Cerebellar nuclear complex (tissue), 1 donor: ENCODE measurements around the gene BTBD18.
A peak's percentile ranks its signal among the peaks of the same experiment; 100 is the strongest.

Experiments used
- DNase-seq, 2 experiments: peaks; one replicate each; lab custom pipeline; 2025; lab: John Stamatoyannopoulos, UW

Gene BTBD18

DNA sequence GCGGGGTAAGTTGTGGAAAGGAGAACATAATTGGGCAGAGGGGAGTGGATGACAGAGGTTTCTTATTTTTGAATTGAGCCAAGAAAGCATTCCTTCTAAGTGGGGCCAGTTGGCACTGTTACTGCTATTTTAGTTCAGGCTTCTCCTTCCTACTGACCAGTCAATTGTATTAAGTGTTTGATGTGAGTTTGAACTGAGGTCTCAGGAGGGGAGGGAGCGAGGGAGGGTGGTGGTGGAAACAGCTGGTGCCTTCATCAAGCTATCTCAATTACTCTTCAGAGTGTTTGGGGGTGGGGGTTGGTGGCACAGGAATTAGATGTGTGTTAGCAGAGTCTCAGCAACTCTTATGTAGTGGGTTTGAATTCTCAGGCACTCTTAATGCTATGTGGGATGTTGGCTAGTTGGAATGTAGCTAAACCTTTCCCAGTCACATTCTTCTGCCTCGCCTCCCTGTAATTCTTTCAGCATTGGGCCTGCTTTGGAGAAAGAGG lies 24.5 kb upstream of the BTBD18 start:
- DNase-seq, result no peak

DNA sequence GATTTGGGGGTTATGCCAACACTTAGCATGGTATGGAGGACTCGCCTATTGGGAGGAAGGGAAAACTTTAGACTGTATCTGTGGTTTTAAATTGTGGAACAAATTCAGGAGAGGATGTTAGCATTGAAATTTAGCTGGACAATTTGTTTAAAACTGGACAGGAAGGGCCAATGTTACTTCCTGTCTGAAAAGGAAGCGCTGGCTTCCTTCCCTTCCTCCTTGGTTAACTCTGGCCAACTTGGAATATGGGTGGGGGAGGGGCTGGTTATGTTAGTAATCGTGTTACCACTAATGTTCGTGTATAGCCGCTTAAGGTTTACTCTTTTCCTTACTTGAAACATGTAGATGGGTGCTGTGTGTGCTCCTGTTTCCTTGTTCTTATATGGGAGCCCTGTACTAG lies 23.9 kb upstream of the BTBD18 start:
- no peak for DNase-seq

DNA sequence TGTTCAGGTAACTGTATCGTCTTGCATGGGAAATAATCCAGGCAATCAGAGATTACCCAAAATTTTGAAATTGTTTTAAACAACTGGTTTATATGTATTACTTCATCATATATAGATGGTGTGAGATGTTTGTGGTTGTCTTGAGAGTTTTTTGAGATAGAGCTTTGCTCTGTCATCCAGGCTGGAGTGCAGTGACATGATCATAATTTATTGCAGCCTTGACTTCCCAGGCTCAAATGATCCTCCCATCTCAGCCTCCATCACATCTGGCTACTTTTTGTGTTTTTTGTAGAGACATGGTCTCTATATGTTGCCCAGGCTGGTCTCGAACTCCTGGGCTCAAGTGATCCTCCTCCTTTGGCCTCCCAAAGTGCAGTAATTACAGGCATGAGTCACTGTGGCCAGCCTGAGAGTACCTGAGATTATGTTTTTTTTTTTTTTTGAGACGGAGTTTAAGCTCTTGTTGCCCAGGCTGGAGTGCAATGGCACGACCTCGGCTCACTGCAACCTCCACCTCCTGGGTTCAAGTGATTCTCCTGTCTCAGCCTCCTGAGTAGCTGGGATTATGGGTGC lies 21.5 kb upstream of the BTBD18 start:
- DNase-seq, result no peak

DNA sequence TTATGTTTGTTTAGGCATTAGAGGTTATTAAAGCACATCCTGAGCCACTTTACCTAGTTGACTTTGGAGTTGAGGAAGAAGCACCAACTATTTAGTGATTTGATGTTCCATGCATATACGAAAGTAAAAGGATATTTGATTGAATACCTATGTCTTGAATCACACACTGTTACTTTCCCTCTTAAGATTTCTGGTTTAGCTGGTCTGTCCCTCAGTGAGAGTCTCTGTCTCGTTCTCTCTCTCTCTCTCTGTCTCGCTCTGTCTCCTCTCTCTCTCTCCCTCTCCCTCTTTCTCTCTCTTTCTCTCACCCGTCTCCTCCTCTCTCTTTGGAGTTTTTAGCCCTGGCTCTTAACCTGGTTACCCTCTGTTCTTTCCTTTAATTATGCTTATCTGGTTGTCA lies 20.9 kb upstream of the BTBD18 start:
- no peak for DNase-seq

DNA sequence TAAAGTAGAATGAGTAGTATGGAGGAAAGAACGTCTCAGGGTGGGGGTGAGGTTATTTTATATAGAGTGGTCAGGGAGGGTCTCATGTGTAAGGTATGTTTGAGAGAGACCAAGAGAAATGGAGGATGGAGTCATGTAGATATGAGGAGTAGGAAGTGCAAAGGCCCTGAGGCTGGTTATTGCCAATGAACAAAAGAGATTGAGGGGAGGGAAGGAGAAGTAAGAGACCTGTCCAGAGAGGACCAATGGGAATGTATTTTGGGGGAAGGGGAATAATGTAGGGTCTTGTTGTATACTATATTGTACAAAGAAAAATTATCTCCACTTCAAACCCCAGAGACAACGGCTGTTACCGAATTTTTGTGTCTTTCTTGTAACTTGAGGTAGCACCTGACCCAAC lies 19.7 kb upstream of the BTBD18 start:
- DNase-seq, result no peak

DNA sequence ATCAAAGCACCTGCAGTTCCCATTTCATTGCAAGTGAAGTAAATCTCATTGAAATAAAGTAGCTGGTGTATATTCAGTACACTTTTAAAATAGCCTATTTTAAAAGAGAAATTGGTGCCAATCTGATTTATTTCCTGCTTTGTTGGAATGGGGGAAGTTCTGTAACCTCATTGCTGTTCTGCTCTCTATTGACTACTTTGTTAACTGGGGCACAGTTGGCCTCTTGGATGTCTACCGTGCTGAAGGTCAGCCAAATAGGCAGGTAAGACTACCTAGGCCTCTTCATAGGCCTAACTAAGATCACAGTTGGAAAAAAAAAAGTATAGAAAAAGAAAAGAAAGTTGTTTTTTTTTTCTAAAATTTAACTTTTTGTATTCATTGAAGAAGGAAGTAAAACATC lies 19.2 kb upstream of the BTBD18 start:
- DNase-seq, result no peak

DNA sequence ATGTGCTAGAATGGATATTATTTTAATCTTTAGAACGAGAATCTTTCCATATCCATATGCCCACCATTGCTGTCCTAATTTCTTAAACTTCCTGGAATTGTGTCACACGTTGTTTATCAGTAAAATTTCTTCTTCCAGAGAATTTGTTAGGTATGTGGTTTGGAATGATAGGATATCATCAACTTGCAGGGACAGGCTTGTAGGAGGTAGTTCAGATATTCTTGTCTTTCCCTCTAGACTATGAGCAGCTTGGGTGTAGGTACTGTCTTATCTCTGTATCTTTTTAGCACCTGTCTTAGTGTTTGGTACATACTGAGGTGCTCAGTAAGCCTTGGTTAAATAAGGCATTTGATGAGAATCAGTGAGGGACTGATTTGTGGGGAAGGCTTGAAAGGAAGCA lies 13.4 kb upstream of the BTBD18 start:
- no peak for DNase-seq

DNA sequence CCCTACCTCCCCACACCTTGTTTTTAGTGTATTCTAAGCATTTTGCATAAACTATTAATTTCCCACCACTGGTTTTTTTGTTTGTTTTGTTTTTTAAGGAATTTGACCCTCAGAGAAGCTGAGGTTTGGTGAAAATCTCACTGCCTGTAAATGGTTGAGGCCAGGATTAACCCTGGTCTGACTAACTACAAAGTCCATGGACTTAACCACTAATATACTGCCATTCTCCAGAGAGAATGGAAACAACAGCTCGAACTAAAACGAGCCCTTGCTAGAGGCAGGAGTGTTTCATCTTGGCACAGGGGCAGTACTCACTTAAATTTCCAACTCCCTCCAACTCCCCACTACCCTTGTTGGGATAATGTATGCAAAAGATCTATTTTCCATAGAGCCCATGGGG lies 12.9 kb upstream of the BTBD18 start:
- DNase-seq, result no peak

DNA sequence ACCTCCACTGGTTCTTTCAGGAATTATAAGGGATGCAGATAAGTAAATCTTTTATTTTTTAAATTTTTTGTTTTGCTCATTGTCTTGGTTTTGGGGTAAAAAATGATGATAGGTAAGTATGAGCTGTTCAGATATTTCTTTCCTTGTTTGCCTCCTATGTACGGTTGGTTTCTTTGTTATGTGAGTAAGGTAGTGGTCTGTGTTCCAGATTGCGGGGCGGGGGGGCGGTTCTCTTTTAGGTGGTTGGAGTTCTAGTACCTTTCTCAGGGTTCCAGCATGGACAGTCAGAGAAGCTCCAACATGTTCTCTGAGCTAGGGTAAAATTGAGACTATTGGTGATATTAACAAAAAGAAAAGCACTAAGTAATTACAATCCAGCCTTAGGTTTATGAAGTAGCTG lies 12.4 kb upstream of the BTBD18 start:
- DNase-seq, result no peak

DNA sequence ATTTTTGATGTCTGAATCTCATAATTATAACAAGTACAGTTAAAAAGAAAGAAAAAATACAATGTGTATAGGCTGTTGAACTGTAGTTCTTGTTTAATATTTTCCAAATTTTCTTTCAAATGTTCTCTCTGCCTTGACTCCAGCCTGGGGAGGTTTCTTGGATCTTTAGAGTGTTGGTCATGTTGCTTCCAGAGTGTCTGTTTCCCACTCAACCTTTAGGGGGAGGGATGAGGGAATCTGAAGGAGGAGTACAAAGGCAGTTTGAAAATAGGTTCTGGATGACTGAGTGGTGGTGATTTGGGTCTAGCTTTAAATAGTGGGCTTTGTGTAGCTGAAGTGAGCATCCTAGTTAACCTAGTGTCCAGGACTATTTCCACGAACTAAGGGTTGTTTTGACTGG lies 11.9 kb upstream of the BTBD18 start:
- DNase-seq, result peak in 1 of 2 experiments; percentile 41

DNA sequence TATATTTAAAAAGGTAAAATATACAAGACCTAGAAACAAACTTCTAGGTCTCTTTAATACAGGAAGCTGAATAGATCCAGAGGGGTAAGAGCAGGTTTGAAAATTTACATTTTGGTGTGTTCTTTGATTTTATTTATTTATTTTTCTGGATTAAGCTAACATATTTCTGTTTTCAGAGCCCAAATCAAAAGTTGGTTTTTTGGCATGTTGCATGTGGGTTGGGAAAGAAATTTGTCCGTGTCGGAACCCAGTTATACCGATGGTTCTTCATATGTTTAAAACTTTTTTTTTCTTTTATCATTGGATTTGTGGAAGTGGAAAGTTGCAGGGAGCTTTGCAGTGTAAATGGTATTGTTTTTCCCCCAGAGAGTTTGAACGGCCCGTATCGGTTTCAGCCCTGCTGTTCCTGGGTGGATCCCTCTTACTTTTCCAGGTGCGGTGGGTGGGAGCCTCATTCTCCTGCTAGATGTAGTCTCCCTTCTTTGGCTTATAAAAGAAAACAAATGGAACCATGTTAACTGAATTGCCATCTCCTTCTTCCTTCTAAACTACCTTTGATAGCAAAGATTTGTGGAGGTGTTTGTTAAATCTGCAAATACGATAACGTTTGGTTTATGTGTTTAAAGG lies 10.7 kb upstream of the BTBD18 start:
- peak in 1 of 2 experiments; percentile 6 for DNase-seq

DNA sequence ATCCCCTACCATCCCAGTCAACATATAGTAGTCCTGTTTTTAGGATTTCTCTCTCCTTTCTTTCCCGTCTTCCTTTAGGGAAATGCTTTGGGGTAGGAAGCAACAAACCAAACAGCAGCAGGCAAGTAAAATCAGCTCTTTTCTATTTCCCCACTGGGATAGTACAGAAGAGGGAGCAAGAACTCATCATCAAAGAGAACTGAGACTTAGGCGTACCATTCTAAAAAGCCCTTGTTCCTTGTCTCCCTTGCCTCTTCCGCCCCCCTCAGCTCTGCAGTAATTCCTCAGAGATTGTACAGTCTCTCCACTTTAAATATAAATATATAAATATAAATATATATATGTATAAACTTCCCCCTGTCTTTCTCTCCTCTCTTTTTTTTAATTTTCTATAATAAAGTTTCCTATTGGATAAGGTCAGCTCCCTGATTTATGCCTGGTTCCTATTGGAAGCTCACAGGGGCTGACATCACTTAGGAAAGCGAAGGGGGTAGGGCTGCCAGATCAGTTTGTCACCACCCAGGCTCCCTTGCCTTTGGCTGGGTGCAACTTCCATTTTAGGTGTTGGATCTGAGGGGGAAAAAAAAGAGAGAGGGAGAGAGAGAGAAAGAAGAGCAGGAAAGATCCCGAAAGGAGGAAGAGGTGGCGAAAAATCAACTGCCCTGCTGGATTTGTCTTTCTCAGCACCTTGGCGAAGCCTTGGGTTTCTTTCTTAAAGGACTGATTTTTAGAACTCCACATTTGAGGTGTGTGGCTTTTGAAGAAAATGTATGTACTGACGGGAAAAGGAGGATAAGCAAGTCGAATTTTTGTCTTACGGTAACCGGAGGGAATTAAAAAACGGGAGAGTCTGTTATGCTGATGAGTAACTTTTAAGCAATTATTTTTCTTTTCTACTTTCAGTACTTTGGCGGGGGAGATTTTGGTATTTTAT lies 9.9 kb upstream of the BTBD18 start, which contains the start of gene CTNND1:
Gene CTNND1, plus strand, starts transcription at position 502 of the 934 bp plus-strand sequence. CDS start 29,677 bp downstream, outside the sequence.
- peak; percentile 78 to 90 for DNase-seq

DNA sequence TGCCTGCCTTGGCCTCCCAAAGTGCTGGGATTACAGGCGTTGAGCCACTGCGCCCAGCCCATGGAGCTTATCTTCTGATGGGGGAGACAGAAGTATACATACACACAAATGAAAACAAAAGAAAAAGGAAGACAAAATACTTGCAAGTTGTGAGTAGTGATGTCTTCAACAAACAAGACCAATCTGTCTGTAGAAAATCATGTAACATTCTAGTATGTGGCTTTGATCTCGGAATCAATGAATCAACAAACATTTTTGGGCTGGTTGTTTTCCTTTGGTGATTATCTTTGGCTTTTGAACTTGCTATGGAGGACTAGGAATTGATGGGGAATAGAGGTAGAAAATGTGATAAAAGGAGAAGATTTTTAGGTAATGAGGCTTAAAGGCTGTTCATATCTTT lies 6.6 kb upstream of the BTBD18 start:
- no peak for DNase-seq

DNA sequence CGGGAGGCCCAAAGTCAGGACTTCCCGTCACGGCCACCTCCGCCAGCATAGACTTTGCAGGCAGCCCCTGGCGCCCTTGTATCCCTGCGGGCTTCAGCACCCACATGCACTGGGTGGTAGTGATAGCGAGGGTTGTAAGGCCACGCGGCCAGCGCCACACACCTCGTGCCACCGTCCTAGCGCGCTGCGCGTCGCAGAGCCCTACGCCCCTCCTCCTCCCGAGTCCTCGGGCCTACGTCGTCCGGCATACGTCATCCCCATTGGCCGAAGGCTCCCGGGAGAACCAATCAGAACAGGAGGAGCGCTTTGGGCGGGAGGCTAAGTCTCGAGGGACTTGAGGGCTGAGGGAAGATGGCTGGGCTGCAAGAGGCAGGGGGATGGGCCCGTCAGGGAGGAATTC lies 1.3 kb upstream of the BTBD18 start:
- DNase-seq, result no peak

DNA sequence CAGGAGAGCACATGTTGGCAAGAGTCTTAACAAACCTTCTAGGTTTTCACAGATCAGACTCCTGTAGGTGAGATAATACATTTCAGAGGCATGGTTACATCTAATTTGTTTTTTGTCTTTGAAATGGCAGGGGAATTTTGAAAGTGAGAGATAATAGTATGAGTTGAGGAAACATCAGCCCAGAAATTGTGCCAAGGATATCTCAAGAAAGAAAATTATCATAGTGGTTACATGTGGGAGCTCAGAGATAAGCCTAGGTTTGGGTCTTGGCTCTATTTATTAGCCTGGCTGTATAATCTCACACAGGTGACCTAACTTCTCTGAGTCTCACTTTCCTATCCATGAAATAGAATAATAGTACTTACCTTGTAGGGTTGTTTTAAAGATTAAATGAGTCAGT lies 443 bp downstream of the BTBD18 start:
- DNase-seq, result no peak

DNA sequence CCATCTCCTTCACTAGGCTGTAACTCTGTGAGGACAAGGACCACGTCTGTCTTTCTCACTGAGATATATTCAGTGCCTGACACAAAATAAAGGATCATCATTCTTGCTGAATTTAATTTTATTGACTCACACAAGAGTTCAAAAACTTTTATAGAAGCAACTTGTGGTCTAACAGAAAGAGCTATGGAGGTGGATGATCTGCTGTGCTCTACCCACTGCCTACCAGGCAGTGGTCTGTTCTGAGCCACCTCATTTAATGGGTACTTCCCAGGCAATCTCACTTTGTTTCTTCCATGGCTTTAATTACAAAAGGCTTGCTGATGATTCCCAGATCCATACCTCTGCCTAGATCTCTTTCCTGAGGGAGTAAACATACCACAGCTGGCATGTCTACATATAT lies 4.7 kb downstream of the BTBD18 start:
- DNase-seq, result no peak

DNA sequence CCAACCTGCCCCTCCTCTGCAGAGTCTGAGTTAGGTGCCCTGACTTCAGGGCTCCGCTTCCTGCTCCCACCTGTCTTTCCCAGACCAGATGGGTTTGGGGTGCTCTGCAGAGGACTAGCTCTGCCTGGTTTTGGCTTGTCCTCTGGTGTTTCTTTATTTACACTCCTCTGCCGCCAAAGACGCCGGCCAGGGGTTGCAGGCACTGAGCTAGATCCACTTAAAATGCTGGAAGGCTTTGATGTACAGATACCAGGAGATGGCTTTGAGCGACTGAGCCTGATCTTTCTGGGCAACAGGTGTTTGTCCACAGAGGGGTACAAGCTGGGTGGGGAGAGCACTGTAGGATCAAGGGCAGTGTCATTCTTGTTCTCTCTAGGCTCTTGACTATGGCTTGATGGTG lies 6.4 kb downstream of the BTBD18 start:
- no peak for DNase-seq

DNA sequence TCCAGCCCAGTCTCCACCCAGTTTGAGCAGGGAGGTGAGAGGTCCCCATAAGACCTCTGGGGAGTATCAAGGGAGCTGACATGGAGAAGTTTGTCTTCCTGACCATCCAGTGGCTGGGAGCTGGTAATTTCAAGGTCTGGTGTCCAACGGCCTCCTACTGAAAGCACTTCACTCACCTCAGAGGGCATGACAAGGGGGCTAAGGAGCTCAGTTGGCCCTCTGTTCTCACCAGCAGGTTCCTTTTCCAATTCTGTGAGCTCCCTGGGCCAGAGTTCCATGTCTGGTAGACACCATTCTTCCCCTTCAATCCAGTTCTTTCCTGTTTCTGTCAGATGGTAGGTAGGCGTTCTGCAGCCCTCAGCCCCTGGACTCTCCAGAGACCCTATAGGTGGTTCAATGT lies 7.3 kb downstream of the BTBD18 start:
- DNase-seq, result no peak

DNA sequence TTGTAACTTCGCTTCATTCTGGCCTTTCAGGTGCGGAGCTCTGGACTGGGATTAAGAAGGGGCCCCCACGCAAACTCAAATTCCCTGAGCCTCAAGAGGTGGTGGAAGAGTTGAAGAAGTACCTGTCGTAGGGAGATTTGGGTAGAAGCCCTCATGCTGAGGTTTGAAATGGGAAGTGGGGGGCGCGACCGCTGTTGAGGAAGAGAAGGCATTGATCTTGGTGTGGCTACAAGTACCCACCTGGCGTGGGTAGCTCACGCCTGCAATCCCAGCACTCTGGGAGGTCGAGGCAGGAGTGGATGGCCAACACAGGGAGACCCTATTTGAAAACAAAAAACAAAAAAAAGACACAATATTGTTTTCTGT lies 9.5 kb downstream of the BTBD18 start:
- DNase-seq, result no peak

DNA sequence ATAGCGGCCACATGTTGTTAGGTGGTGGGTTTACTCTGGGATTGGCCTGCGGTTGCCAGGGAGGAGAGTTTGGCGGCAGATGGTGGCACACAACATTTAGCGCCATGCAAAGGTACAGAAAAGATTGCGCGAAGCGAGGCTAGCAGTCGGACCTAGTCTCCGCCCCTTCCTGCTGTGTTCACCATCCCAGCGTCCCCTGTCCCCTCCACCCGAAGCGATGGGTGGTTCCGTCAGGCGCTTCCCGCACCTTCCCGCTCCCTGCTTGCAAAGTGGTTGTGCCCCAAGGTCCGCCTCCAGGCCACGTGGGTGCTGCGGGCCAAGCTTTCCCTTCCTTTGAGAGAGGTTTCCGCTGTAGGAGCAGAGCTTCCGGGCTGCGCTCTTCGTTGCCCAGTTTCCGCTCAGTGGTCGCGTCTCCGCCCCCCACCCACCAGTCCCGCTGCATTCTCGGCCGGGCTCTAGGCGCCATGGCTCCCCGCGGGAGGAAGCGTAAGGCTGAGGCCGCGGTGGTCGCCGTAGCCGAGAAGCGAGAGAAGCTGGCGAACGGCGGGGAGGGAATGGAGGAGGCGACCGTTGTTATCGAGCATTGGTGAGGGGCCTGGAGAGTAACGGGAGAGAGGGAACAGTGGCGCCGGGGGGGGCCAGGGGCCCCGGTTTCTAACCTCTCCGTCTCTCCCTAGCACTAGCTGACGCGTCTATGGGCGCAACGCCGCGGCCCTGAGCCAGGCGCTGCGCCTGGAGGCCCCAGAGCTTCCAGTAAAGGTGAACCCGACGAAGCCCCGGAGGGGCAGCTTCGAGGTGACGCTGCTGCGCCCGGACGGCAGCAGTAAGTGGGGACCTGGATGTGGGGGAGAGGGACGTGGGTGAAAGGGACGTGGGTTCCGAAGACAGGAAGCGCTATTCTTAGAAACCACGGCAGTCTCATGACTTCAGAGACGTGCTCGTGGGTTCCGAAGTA lies 10.2 kb downstream of the BTBD18 start, which contains the start of gene SELENOH:
Gene SELENOH, plus strand, starts transcription at position 360 of the 955 bp plus-strand sequence. Its CDS starts 105 bp downstream, at position 465.
- peak; percentile 72 to 88 for DNase-seq

DNA sequence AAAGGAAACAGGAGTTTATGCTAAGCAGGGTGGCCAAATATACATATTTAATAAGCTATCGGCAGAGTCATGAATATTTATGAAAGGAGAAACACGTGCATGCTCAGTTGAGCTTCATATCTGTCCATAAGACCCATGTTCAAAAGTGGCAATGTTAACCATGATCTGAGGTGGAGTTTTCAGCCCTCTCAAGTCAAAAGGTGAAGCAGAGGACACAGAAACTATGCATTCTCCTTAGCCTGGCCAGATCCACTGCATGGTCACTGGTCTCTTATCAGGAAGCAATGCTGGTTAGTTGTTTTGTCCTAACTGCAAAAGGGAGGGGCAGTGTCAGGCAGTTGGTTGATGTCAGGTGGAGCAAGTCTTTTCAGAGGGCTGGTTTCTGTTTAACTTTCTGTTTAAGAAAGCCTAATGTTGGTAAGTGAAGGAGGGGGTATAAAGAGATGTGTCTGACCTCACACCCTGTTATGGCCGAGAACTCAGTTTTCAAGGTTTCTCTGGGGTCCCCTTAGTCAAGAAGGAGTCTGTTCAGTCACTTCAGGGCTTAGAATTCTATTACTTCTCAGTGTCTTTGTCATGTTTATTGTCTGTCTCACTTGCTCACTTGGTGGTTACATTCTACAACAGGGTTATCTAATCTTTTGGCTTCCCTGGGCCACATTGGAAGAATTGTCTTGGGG lies 15.9 kb downstream of the BTBD18 start:
- DNase-seq, result no peak
